ENCODE measurements around the gene CATSPER2.
"Not testable (repeated sequence)": the region's sequence is repeated elsewhere in the genome, so short reads cannot be mapped to it uniquely, and the experiment has no call there.

DNA sequence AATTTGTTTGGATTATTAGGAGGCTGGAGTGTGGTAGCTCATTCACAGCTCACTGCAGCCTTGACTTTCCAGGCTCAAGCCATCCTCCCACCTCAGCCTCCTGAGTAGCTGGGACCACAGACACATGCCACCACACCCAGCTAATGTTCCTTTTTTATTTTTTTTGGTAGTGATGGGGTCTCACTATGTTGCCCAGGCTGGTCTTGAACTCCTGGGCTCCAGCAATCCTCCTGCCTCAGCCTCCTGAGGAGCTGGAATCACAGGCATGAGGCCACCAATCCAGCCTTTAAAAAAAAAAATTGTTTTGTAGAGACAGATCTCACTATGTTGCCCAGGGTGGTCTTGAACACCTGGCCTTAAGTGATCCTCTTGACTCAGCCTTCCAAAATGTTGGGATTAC is 21.7 kb downstream of the CATSPER2 start:
- TF ChIP-seq ZFX (IDR thresholded peaks at IDR 0.05), result not testable (repeated sequence)
- TF ChIP-seq, protein P1, sequence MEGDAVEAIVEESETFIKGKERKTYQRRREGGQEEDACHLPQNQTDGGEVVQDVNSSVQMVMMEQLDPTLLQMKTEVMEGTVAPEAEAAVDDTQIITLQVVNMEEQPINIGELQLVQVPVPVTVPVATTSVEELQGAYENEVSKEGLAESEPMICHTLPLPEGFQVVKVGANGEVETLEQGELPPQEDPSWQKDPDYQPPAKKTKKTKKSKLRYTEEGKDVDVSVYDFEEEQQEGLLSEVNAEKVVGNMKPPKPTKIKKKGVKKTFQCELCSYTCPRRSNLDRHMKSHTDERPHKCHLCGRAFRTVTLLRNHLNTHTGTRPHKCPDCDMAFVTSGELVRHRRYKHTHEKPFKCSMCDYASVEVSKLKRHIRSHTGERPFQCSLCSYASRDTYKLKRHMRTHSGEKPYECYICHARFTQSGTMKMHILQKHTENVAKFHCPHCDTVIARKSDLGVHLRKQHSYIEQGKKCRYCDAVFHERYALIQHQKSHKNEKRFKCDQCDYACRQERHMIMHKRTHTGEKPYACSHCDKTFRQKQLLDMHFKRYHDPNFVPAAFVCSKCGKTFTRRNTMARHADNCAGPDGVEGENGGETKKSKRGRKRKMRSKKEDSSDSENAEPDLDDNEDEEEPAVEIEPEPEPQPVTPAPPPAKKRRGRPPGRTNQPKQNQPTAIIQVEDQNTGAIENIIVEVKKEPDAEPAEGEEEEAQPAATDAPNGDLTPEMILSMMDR (conservative IDR thresholded peaks at IDR 0.05), result not testable (repeated sequence)
